HAP-1 (cell line): Measurements from ENCODE around the gene CCNB1.
"Not testable (repeated sequence)": the region's sequence is repeated elsewhere in the genome, so short reads cannot be mapped to it uniquely, and the experiment has no call there.

ENCODE experiments used
- DNase-seq, 2 experiments: peaks; one replicate each; pipeline ENCODE4 v3.0.0-alpha.2; 2016 to 2020; ENCODE audit warnings: low spot score in 2 of 2
- H3K27me3 ChIP-seq: fragments of 250-450 bp; sonication (Bioruptor Pico); 2 replicates; pipeline ENCODE4 v1.5.1; 2020; ENCODE audit warnings: low read depth, mild to moderate bottlenecking, moderate library complexity
- H3K36me3 ChIP-seq: fragments of 250-450 bp; sonication (Bioruptor Pico); replicated peaks from 2 replicates; pipeline ENCODE4 v1.5.1; 2020; ENCODE audit warnings: mild to moderate bottlenecking
- H3K4me1 ChIP-seq: fragments of 250-450 bp; sonication (Bioruptor Pico); 2 replicates; pipeline ENCODE4 v1.5.1; 2020; ENCODE audit warnings: mild to moderate bottlenecking
- H3K4me3 ChIP-seq: fragments of 250-450 bp; sonication (Bioruptor Pico); 2 replicates; pipeline ENCODE4 v1.5.1; 2020; ENCODE audit warnings: mild to moderate bottlenecking, moderate library complexity
- H3K9me3 ChIP-seq: fragments of 250-450 bp; sonication (Bioruptor Pico); 2 replicates; pipeline ENCODE4 v1.5.1; 2020; ENCODE audit warnings: mild to moderate bottlenecking, moderate library complexity
- in situ Hi-C: fragments of 300-500 bp; cut with MboI; formaldehyde crosslinking; loops from 3 replicates; pipeline ENCODE4 v1.14.3; 2020; ENCODE audit warnings: low sequenced_read_pairs, inconsistent platforms, mixed read lengths

CCNB1 gene

DNA sequence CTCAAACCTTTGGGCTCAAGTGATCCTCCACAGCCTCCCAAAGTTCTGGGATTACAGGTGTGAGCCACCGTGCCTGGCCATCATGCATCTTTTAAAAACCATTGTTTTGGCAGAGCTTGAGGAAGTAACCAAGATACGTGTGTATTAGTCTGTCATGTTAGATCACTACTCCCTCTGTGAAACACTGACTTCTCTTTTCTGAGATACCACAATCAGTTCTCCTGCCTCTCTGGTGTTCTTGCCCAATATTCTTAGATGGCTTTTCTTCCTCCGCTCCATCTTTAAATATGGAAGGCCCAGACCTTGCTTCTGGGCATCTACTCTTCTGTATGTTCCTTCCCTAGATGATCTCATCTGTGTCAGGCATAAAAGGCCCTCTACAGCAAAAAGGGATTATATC is 14.2 kb upstream of the CCNB1 start:
- no peaks in the 10 kb centered on the region for H3K4me1 ChIP-seq
- H3K9me3 ChIP-seq, result no peaks in the 10 kb centered on the region
- H3K4me3 ChIP-seq, result no peak overlapping the region
- in situ Hi-C loops, result no loop called here
- H3K27me3 ChIP-seq, result no peaks in the 10 kb centered on the region
- H3K36me3 ChIP-seq, result no peaks in the 10 kb centered on the region
- no peak for DNase-seq

DNA sequence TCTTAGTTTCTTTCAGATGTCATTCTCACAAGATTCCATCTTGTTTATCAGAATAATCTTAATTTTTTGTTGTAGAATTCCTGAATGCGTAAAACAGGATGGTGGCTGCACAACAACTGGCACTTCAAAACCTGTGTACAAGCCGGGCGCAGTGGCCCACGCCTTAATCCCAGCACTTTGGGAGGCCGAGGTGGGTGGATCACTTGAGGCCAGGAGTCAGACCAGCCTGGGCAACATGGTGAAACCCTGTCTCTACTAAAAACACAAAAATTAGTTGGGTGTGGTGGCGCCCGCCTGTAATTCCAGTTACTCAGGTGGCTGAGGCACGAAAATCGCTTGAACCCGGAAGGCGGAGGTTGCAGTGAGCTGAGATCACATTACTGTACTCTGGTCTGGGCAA is 10.5 kb upstream of the CCNB1 start:
- in situ Hi-C loops, result no loop called here
- Histone ChIP-seq H3K4me3 (no peak overlapping the region), H3K36me3 (no peaks in the 10 kb centered on the region), H3K4me1 (no peaks in the 10 kb centered on the region), H3K27me3 (no peaks in the 10 kb centered on the region), H3K9me3 (no peaks in the 10 kb centered on the region)
- DNase-seq, result no peak

DNA sequence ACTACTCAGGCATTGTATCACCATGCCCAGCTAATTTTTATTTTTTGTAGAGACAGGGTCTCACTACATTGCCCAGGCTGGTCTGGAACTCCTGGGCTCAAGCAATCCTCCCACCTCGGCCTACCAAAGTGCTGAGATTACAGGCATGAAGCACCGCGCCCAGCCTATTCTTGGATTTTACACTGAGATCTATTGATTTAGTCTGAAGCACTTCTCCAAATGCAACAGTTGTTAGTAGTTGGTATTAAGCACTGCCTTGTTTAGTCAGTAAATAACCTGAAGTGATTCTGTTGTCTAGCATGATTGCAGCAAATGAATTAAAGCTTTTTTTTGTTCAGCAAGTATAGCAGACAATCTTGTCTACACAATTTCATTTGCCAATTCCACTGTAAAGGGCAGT is 8.9 kb upstream of the CCNB1 start:
- H3K4me3 ChIP-seq, result no peak overlapping the region
- H3K27me3 ChIP-seq, result no peaks in the 10 kb centered on the region
- in situ Hi-C loops, result no loop called here
- H3K4me1 ChIP-seq, result no peaks in the 10 kb centered on the region
- H3K36me3 ChIP-seq, result no peaks in the 10 kb centered on the region
- no peak for DNase-seq
- no peaks in the 10 kb centered on the region for H3K9me3 ChIP-seq

DNA sequence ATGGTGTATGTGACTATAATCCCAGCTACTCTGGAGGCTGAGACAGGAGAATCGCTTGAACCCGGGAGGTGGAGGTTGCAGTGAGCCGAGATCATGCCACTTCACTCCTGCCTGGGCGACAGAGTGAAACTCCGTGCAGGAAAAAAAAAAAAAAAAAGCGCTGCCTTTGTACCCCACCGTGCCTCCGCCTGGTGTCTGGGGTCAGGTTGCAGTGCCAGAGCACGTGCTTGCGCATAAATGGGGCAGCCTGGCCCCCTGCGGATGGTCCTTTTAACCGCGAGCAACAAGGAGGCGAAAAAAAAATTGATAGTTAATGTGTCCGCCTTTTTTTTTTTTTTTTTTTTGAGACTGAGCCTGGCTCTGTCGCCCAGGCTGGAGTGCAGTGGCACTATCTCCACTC is 6.3 kb upstream of the CCNB1 start:
- no peaks in the 10 kb centered on the region for H3K9me3 ChIP-seq
- no peaks in the 10 kb centered on the region for H3K4me1 ChIP-seq
- in situ Hi-C loops, result no loop called here
- DNase-seq, result no peak
- H3K27me3 ChIP-seq, result no peaks in the 10 kb centered on the region
- no peaks in the 10 kb centered on the region for H3K36me3 ChIP-seq
- no peak overlapping the region for H3K4me3 ChIP-seq

DNA sequence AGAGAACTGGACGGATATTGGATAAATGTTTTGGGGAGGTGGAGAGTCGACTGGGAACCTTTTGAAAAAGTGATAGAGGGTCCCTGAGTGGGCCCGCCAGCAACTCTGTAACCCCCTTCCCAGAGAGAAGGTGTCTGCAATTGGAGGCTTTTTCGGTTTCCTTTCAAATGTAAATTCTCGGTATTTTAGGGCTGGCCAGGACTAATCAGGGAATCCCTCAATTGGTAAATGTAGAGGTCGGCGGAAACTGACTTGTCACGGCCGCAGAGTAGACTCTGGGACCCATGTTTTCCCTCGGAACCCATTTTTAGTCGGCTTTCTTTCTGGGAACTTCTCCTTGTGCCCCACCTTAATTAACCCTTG is 524 bp downstream of the CCNB1 start:
- peaks cover 51% of the 10 kb centered on the region for H3K36me3 ChIP-seq
- in situ Hi-C loops, result no loop called here
- peak overlapping the region; percentile 83 for H3K4me3 ChIP-seq
- H3K9me3 ChIP-seq, result no peaks in the 10 kb centered on the region
- DNase-seq, result peak; percentile 30 to 40
- peaks cover 23% of the 10 kb centered on the region for H3K4me1 ChIP-seq
- H3K27me3 ChIP-seq, result no peaks in the 10 kb centered on the region

DNA sequence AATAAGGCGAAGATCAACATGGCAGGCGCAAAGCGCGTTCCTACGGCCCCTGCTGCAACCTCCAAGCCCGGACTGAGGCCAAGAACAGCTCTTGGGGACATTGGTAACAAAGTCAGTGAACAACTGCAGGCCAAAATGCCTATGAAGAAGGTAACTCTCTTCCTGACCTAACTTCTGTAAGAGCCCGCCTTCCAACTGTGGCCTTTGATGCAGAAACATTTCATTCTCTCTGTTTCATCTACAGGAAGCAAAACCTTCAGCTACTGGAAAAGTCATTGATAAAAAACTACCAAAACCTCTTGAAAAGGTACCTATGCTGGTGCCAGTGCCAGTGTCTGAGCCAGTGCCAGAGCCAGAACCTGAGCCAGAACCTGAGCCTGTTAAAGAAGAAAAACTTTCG is 979 bp downstream of the CCNB1 start:
- DNase-seq, result no peak
- H3K9me3 ChIP-seq, result no peaks in the 10 kb centered on the region
- in situ Hi-C loops, result no loop called here
- peaks cover 56% of the 10 kb centered on the region for H3K36me3 ChIP-seq
- H3K27me3 ChIP-seq, result no peaks in the 10 kb centered on the region
- peak overlapping the region; percentile 83 for H3K4me3 ChIP-seq
- peaks cover 23% of the 10 kb centered on the region for H3K4me1 ChIP-seq

DNA sequence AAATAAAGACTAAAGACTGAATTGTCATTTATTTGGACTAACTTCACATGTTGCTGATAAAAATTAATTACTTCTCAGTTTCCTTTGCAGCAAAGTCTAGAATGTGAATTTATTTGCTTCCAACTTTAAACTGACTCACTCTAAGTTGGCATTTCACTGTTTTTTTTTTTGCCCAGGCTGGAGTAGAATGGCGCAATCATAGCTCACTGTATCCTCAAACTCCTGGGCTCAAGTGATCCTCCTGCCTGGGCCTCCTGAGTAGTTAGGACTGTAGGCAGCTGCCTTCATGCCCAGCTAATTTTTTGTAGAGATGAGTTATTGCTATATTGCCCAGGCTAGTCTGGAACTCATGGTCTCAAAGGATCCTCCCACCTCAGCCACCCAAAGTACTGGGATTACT is 3.5 kb downstream of the CCNB1 start:
- Histone ChIP-seq H3K9me3 (no peaks in the 10 kb centered on the region), H3K27me3 (no peaks in the 10 kb centered on the region), H3K36me3 (peaks cover 81% of the 10 kb centered on the region), H3K4me3 (no peak overlapping the region), H3K4me1 (peaks cover 23% of the 10 kb centered on the region)
- DNase-seq, result no peak
- in situ Hi-C loops, result no loop called here

DNA sequence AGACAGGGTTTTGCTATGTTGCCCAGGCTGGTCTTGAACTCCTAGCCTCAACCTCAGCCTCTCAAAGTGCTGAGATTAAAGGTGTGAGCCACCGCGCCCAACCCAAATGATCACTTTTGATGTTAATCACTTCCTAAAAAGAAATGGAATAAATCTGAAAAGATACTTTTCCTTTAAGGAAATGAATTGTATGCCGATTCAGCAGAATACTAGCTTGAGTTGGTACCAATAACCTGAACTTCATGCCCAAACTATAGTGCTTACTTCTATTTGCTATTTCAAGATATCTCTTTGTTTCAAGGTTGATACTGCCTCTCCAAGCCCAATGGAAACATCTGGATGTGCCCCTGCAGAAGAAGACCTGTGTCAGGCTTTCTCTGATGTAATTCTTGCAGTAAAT is 4.0 kb downstream of the CCNB1 start:
- Histone ChIP-seq H3K4me1 (peaks cover 23% of the 10 kb centered on the region), H3K4me3 (no peak overlapping the region), H3K9me3 (no peaks in the 10 kb centered on the region), H3K27me3 (no peaks in the 10 kb centered on the region), H3K36me3 (peaks cover 84% of the 10 kb centered on the region)
- no peak for DNase-seq
- in situ Hi-C loops, result no loop called here

DNA sequence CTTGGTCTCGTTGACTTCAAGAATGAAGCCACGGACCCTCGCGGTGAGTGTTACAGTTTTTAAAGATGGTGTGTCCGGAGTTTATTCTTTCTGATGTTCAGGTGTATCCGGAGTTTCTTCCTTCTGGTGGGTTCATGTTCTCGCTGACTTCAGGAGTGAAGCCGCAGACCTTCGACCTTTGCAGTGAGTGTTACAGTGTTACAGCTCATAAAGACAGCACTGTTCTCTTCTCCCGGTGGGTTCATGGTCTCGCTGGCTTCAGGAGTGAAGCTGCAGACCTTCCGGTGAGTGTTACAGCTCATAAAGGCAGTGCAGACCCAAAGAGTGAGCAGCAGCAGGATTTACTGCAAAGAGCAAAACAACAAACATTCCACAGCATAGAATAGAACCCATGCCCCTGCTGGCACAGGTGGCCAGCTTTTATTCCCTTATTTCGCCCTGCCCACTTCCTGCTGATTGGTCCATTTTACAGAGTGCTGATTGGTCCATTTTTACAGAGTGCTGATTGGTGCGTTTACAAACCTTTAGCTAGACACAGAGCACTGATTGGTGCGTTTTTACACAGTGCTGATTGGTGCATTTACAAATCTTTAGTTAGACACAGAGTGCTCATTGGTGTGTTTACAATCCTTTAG is 14.8 kb downstream of the CCNB1 start:
- H3K27me3 ChIP-seq, H3K9me3 ChIP-seq, H3K4me3 ChIP-seq, in situ Hi-C loops, DNase-seq, H3K4me1 ChIP-seq: not testable (repeated sequence)
- peaks cover 11% of the 10 kb centered on the region for H3K36me3 ChIP-seq

DNA sequence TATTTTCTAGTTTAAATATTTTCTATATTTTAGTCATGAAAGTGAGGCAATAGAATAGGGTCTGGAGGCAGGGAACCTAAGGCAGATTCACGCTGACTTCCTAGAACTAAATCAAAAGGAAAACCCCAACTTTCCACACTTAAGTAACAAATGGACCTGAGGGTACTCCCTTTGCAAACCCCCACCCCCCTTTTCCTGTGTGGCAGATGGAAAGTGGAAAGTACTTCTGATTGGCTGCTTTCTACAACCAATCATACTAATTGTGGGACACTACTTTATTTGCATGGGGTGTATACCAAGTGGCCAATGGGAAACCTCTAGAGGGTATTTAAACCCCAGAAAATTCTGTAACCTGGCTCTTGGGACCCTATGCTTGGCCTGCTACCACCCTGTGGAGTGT is 17.7 kb downstream of the CCNB1 start:
- no peak overlapping the region for H3K4me3 ChIP-seq
- in situ Hi-C loops, result no loop called here
- no peaks in the 10 kb centered on the region for H3K36me3 ChIP-seq
- H3K4me1 ChIP-seq, result no peaks in the 10 kb centered on the region; the same call in 1 of the 2 replicates
- no peak for DNase-seq
- H3K27me3 ChIP-seq, result no peaks in the 10 kb centered on the region
- H3K9me3 ChIP-seq, result no peaks in the 10 kb centered on the region

DNA sequence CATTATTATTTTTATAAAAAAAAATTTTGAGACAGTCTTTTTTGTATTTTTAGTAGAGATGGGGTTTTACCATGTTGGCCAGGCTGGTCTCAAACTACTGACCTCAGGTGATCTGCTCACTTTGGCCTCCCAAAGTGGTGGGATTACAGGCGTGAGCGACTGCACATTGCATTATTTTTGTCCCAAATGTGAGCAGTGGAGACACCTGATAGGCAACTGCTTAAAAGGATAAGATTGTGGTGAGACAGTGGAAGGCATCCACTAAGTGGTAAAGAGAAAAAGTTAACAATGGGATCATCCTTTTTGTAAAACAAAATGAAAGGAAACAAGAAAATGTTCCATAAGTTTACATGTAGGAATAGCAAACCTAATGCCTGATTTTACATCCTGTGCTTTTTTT is 20.4 kb downstream of the CCNB1 start:
- Histone ChIP-seq H3K4me3 (no peak overlapping the region), H3K36me3 (peaks cover 8% of the 10 kb centered on the region), H3K9me3 (no peaks in the 10 kb centered on the region), H3K4me1 (no peaks in the 10 kb centered on the region; the same call in 1 of the 2 replicates), H3K27me3 (no peaks in the 10 kb centered on the region)
- in situ Hi-C loops, result no loop called here
- DNase-seq, result no peak

DNA sequence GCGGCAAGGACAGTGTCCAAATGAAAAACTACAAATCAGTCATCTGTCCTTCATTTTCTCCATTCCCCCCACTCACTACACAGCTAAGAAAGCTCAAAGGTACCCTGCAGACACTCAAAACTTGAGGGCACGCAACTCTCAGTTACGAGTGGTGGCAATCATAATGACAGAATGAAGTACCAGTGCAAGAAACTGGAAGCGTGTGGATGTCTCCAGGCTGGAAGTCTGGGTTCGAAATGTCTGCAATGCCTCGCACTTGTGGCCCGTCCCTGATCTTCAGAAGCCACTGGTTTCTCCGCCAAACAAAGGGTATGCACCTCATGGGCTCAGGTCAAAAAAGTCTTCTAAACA is 21.8 kb downstream of the CCNB1 start:
- in situ Hi-C loops, result no loop called here
- peaks cover 16% of the 10 kb centered on the region for H3K36me3 ChIP-seq

DNA sequence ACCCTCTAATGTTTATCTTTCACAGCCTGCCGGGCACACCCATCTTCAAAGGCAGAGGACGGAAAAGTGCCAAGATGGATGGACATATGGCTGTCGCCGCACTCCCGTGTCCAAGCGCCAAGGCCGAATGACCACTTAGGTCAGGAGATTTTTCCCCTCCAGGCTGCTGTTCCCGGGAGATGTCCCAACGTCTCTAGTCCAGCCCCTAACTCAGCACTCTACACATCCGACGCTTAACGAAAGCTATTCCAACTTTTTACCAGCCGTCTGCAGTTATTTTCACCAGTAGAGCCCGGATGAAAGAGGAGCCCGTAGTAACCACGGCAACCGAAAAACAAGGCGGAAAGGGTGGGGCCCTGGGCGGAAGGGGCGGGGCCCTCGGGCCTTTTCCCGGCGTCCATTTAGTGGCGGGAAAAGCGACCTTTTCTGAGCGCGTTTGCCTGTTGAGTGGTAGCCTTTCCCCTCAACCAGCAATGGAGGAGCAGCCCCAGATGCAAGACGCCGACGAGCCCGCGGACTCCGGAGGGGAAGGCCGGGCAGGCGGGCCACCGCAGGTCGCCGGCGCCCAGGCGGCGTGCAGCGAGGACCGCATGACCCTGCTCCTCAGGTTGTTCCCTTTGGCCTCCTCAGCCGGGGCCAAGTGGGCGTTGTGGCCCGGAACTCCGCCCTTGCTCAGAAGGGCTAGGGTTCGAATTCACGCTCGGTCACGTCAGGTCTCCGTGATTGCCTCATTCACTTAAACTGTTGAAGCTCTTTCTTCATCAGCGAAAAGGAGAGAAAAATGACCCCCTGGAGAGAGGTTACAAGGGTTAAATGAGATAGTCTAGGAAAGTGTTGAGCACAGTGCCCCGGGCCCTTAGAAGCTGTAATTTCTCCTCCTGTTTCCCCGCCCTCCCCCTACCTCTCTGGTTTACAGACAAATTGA is 22.5 kb downstream of the CCNB1 start, which contains the start of gene CENPH:
TSS of gene CENPH (plus strand) at position 422 of the 925 bp plus-strand sequence. CDS start at position 474, 52 bp downstream.
- peak within 1 kb of the TSS; percentile 61 for H3K4me3 ChIP-seq
- in situ Hi-C loops, result no loop called here
- H3K9me3 ChIP-seq, result no peaks in the 10 kb centered on the region
- no peaks in the 10 kb centered on the region; the same call in 1 of the 2 replicates for H3K4me1 ChIP-seq
- H3K36me3 ChIP-seq, result peaks cover 22% of the 10 kb centered on the region
- DNase-seq, result peak; percentile 91 to 95
- H3K27me3 ChIP-seq, result no peaks in the 10 kb centered on the region

More for the DNA sequence above, 21.8 kb downstream of the CCNB1 start:
- no peaks in the 10 kb centered on the region; the same call in 1 of the 2 replicates for H3K4me1 ChIP-seq
- no peaks in the 10 kb centered on the region for H3K9me3 ChIP-seq
- no peak for DNase-seq
- H3K4me3 ChIP-seq, result peak overlapping the region; percentile 61
- H3K27me3 ChIP-seq, result no peaks in the 10 kb centered on the region

DNA sequence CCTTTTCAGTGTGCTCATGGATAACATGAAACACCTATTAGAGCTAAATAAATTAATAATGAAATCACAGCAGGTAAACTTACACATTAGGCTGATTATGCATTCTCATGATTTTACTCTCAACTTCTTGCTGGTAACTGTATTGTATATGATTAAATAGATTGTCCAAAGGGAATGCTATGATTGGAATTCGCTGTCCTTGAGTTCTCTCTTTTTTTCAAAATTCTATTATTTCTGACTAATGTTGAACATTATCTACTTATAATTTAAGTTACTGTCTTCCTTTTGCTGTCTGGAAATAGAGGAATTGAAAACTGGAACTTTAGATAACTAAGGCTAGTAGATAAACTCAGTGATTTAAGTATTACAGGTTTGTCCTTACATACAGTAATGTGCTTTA is 35.5 kb downstream of the CCNB1 start:
- in situ Hi-C loops, result no loop called here
- H3K4me1 ChIP-seq, result no peaks in the 10 kb centered on the region
- H3K4me3 ChIP-seq, result no peak overlapping the region
- no peak for DNase-seq
- no peaks in the 10 kb centered on the region for H3K27me3 ChIP-seq
- H3K36me3 ChIP-seq, result peaks cover 61% of the 10 kb centered on the region
- H3K9me3 ChIP-seq, result no peaks in the 10 kb centered on the region
